A549 treated with CpdA at 1 μM for 4 hours (cell line): ENCODE data around the gene STARD10. TPM values are rescaled to one million over a fixed set of nuclear protein-coding genes. Genes with fewer than 3 reads are reported as not detected.

Source experiments
- total RNA-seq: library from RNA; stranded (reverse); fragments of 200-300 nt; extraction: Qiagen RNA extraction; gene quantifications from 5 replicates; pipeline ENCODE4 v1.2.3, GENCODE V29; 2022; ENCODE audit warnings: low read depth

The STARD10 gene
- total RNA-seq: 15.1 to 22.3 TPM (median 20.6 TPM) in 5 replicates

DNA sequence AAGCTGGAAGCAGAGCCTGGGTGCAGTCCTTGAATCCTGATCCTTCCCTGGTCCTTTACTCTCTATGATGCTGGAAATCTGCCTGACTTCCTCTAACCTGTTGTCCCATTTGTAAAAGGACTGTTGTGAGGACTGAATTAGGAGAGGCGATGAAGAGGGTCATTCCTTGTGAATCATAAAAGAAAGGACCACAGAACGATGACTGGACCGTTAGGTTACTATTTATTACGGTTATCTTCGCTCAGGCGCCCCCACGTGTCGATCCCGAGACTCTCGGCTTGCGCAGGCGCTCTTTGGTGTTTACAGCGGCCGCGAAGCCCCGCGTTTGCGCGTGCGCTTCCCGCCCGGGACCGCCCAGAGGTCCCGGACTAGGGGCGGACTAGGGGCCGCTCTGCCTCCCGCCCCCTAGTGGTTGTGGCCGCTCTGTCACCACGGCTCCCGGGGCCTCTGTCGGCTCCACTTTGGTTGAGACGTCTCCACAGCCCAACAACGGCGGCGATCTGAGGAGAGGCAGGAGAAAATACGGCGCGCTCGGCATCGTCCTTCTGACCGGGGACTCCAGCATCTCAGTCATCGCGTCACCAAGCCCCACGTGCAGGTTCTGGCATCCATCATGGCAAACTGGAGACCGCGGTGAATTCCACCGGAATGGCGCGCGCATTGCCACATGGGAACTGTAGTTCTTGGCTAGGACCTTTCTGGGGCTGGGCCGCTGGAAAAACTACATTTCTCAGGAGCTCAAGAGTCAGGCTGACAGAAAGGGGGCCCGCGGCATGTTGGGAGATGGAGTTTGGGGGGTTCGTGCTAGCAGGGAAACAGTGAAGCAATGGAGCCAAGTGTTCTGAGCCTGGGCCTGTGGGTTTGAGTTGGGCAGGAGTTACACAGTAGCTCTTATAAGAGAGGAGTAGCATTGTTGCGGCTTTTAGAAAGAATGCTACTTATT, at the start of gene STARD10:
Gene STARD10 (minus strand): TSS at position 623 of the 943 bp plus-strand sequence. CDS start 12,866 bp downstream, outside the sequence.

DNA sequence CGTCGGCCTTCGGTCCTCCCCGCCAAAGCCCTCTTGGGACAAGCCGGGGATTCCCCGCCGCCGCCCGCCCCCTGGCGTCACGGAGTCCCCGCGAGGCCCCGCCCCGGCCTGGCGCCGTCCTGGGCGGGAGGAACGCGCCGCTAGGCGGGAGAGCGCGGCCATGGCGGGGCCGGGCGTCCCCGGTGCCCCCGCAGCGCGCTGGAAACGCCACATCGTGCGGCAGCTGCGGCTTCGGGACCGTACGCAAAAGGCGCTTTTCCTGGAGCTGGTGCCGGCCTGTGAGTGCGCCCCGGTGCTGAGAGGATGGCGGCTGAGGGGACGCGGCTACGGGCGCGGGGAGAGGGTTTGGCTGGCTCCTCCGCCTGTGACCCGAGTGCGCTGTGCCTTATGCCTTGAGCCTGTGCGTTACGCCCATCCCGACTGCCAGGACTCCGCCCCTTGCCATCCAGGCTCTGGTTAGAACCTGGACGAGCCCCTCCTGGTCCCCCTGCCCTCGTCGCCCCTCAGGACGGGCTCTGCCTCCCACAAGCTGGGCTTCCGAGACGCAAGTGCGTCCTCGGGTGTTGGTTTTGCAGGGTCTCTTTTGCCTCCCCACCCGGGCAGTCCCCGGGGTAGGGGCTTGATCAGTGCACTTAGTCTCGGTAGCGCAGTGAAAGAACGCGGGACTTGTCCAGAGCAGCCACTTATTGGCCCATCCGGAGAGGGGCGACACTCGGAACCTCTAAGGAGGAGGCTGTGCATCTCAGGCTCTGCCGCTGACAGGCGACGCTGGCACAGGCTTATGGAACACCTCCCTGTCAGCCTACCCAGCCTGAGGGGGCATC, 20.7 kb upstream of the STARD10 start, which contains the start of gene ATG16L2:
Gene ATG16L2 (plus strand): TSS at position 126 of the 824 bp plus-strand sequence. CDS start 35 bp downstream, at position 161.

GRCh38 chr11:72752088-72752914, 41.5 kb downstream of the STARD10 start, which contains the start of gene ARAP1:
Gene ARAP1 (minus strand): TSS chr11:72752408. CDS start chr11:72727128, 25,280 bp downstream.

Other genes with a start within 250 kb of the STARD10 start
- gene PDE2A, start 119.6 kb downstream of the STARD10 start, total RNA-seq: 1.2 to 2.8 TPM (median 1.4 TPM) in 5 replicates
- gene ARAP1, start 41.6 kb downstream of the STARD10 start, total RNA-seq: 24.4 to 36.5 TPM (median 27.8 TPM) in 5 replicates
- 3.1 to 5.4 TPM (median 3.5 TPM) in 5 replicates for gene ATG16L2, start 20.4 kb upstream of the STARD10 start, total RNA-seq